ENCODE measurements around the gene FUBP3. TPM values are rescaled to one million over a fixed set of nuclear protein-coding genes. Genes with fewer than 3 reads are reported as not detected.

The FUBP3 gene
- total RNA-seq, 1 experiment from 2014 or later = 78.6 TPM

DNA sequence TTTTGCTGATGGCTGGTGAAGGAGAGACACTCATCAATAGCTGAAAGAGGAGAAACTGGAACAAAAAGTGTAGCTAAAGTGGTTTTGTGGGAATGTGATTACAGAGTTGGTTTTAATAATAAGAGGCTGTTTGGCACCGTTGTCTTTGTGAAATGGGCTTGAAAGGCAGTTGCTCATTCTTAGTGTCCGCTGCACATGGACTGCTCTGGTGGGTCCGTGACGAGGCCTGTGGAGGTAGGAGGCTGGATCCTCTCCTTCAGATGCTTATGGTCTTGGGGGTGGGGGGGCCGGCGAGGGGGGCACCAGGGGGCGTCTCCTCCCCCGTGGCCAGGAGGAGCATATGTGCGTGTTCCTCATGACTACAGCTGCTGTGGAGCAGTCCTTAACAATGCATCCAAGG is 29.8 kb downstream of the FUBP3 start:
- H3K79me1 ChIP-seq (ENCODE audit: insufficient read depth, low read depth, low read length, poor library complexity, severe bottlenecking) = peaks cover 2% of the 10 kb centered on the region
- no peak overlapping the region for H3K56ac ChIP-seq (ENCODE audit: insufficient read length, low read depth, low read length)
- H2BK120ac ChIP-seq (ENCODE audit: low read depth, low read length, poor library complexity, severe bottlenecking) = no peak overlapping the region
- Mint-ChIP-seq H3K9me3 (no peaks in the 10 kb centered on the region), H3K27me3 (ENCODE audit: low read depth) (no peaks in the 10 kb centered on the region), H3K4me3 (no peak overlapping the region), H3K36me3 (ENCODE audit: insufficient read depth in 1 of 3, low read depth in 3 of 3) (peaks cover 10 to 56% (median 37%) of the 10 kb centered on the region in 3 experiments; a peak in 6 of 7 replicates), H3K4me1 (peaks cover 18 to 19% of the 10 kb centered on the region in 2 experiments), H3K27ac (peak overlapping the region in 2 of 3 experiments; percentile 33 to 35; a peak in 5 of 7 replicates)
- no peaks in the 10 kb centered on the region for H3K79me2 ChIP-seq (ENCODE audit: insufficient read depth, low read length)
- no peak overlapping the region for H2AFZ ChIP-seq (ENCODE audit: low read length)
- H3K9me3 ChIP-seq (ENCODE audit: control insufficient read depth, low read depth, low read length) = no peaks in the 10 kb centered on the region
- no peak overlapping the region for H3K4me2 ChIP-seq (ENCODE audit: insufficient read depth, insufficient read length, low read length)
- H4K91ac ChIP-seq (ENCODE audit: insufficient read length, low read depth, low read length) = no peak overlapping the region
- WGBS (ENCODE audit: extremely low coverage, insufficient read length, low lambda C conversion rate) = no CpG with 5 or more reads among the region's 9 CpGs
- H4K5ac ChIP-seq (ENCODE audit: insufficient read length, low read depth, low read length) = no peak overlapping the region
- H3K27ac ChIP-seq (ENCODE audit: insufficient read length, low read depth, low read length) = no peak overlapping the region
- no peak for DNase-seq
- H3K4ac ChIP-seq (ENCODE audit: low read depth, low read length) = no peak overlapping the region
- H3K18ac ChIP-seq (ENCODE audit: insufficient read length, low read depth, low read length) = no peak overlapping the region
- H3K9ac ChIP-seq (ENCODE audit: extremely low read depth, insufficient read length, low read length) = no peak overlapping the region
- no peak overlapping the region for H2BK20ac ChIP-seq (ENCODE audit: low read depth, low read length, poor library complexity, severe bottlenecking)
- H3K4me1 ChIP-seq (ENCODE audit: insufficient read depth, low read length) = no peaks in the 10 kb centered on the region
- no peak overlapping the region for H4K8ac ChIP-seq (replicated peaks; ENCODE audit: insufficient read length, low read depth, low read length)
- H3K14ac ChIP-seq (ENCODE audit: insufficient read depth, low read length) = no peak overlapping the region
- no peak overlapping the region for H2BK12ac ChIP-seq (ENCODE audit: insufficient read length, low read depth, low read length)
- no peak overlapping the region for H2BK5ac ChIP-seq (ENCODE audit: insufficient read length, low read length)
- H2BK15ac ChIP-seq (ENCODE audit: low read depth, low read length) = no peak overlapping the region
- no peaks in the 10 kb centered on the region for H3K27me3 ChIP-seq (ENCODE audit: insufficient read depth, low read length)
- no peaks in the 10 kb centered on the region for H3K23me2 ChIP-seq (ENCODE audit: insufficient read length, low read depth, low read length, poor library complexity, severe bottlenecking)
- no peak overlapping the region for H3T11ph ChIP-seq (ENCODE audit: low read length)
- TF ChIP-seq, protein P1, sequence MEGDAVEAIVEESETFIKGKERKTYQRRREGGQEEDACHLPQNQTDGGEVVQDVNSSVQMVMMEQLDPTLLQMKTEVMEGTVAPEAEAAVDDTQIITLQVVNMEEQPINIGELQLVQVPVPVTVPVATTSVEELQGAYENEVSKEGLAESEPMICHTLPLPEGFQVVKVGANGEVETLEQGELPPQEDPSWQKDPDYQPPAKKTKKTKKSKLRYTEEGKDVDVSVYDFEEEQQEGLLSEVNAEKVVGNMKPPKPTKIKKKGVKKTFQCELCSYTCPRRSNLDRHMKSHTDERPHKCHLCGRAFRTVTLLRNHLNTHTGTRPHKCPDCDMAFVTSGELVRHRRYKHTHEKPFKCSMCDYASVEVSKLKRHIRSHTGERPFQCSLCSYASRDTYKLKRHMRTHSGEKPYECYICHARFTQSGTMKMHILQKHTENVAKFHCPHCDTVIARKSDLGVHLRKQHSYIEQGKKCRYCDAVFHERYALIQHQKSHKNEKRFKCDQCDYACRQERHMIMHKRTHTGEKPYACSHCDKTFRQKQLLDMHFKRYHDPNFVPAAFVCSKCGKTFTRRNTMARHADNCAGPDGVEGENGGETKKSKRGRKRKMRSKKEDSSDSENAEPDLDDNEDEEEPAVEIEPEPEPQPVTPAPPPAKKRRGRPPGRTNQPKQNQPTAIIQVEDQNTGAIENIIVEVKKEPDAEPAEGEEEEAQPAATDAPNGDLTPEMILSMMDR (conservative IDR thresholded peaks at IDR 0.05) = no peak
- H3K23ac ChIP-seq (ENCODE audit: insufficient read length, low read depth, low read length) = no peak overlapping the region
- H4K20me1 ChIP-seq (ENCODE audit: control insufficient read depth, insufficient read depth, insufficient read length) = no peaks in the 10 kb centered on the region
- no peak overlapping the region for H2AK5ac ChIP-seq (ENCODE audit: insufficient read length, low read length)

Data from H9 (cell line).